HCT116 (cell line): Measurements from ENCODE around the gene C11orf87. TPM values are rescaled to one million over a fixed set of nuclear protein-coding genes. Genes with fewer than 3 reads are reported as not detected.

Experiments
- ATAC-seq: fragments of 200-7000 bp; cut with Tn5 transposase; 2 replicates; pipeline ENCODE4 v1.9.1; 2020; ENCODE audit warnings: mild to moderate bottlenecking, moderate library complexity
- BruUV-seq: library from RNA; stranded (reverse); fragments of 400-500 nt; replicated peaks from 2 replicates; lab custom pipeline; 2021; lab: Mats Ljungman, UMichigan
- CTCF ChIA-PET: fragments of 300-600 bp; sonication (Branson Sonifier 250); formaldehyde crosslinking; loops from one replicate; lab custom pipeline; 2021; ENCODE audit warnings: antibody characterized with exemption; lab: Charles Lee
- POLR2A ChIA-PET: fragments of 300-600, 350-600 bp; sonication (Branson Sonifier 250); formaldehyde crosslinking; loops from one replicate; lab custom pipeline; 2021; ENCODE audit warnings: antibody characterized with exemption; lab: Charles Lee
- RAD21 ChIA-PET, 2 experiments: fragments of 300-600 bp; sonication (Branson Sonifier 250); formaldehyde crosslinking; loops; one replicate each; lab custom pipeline; 2023; ENCODE audit warnings: low total read pairs in 2 of 2; ENCODE audit not compliant: uncharacterized antibody in 2 of 2, unreplicated experiment in 2 of 2, low non-redundant PET in 1 of 2; lab: Charles Lee
- DNase-seq: peaks from one replicate; pipeline ENCODE4 v3.0.0-alpha.2; 2010; ENCODE audit warnings: low read depth, low spot score
- H2AFZ ChIP-seq: fragments of 200-600 bp; shearing (Covaris generic), sonication (generic); 2 replicates; pipeline ENCODE4 v1.6.1; 2017; ENCODE audit warnings: low read depth, mixed run types, mixed read lengths, antibody characterized with exemption, low read length; ENCODE audit not compliant: poor library complexity, severe bottlenecking
- H3K27ac ChIP-seq: 2 replicates; pipeline ENCODE4 v1.5.1; 2012; ENCODE audit warnings: low read depth, low read length
- H3K27me3 ChIP-seq: fragments of 200-600 bp; sonication (generic); 2 replicates; pipeline ENCODE4 v1.6.1; 2016; ENCODE audit warnings: mixed run types, low read length, mixed read lengths; ENCODE audit not compliant: insufficient read depth
- H3K36me3 ChIP-seq, 2 experiments: fragments of 200-500 bp in 1 of 2; fragments of 200-600 bp in 1 of 2; sonication (Bioruptor generic) in 1 of 2; sonication (generic) in 1 of 2; 2 replicates each; pipeline versions ENCODE4 v1.5.1 to v1.6.1; 2014 to 2016; ENCODE audit warnings: low read length in 2 of 2, inconsistent platforms in 1 of 2, mixed read lengths in 1 of 2, mixed run types in 1 of 2; ENCODE audit not compliant: insufficient read depth in 2 of 2, control insufficient read depth in 1 of 2
- H3K4me1 ChIP-seq, 2 experiments: fragments of 200-600 bp in 1 of 2; sonication (generic) in 1 of 2; 2 replicates each; pipeline versions ENCODE4 v1.5.1 to v1.6.1; 2012 to 2017; ENCODE audit warnings: low read length in 2 of 2, inconsistent platforms in 1 of 2, mild to moderate bottlenecking in 1 of 2, mixed read lengths in 1 of 2, mixed run types in 1 of 2, moderate library complexity in 1 of 2; ENCODE audit not compliant: insufficient read depth in 2 of 2, control insufficient read depth in 1 of 2
- H3K4me2 ChIP-seq: fragments of 200-600 bp; sonication (generic); 2 replicates; pipeline ENCODE4 v1.6.1; 2017; ENCODE audit warnings: mixed run types, low read length, mixed read lengths
- H3K4me3 ChIP-seq, 2 experiments: fragments of 200-600 bp in 1 of 2; sonication (generic) in 1 of 2; replicated peaks in 1 of 2; 2 replicates each; pipeline ENCODE4 v1.5.1; 2011 to 2016; ENCODE audit warnings: low read length in 2 of 2, control low read depth in 1 of 2, low read depth in 1 of 2, mild to moderate bottlenecking in 1 of 2, mixed read lengths in 1 of 2, mixed run types in 1 of 2
- H3K79me2 ChIP-seq: fragments of 200-600 bp; sonication (generic); 2 replicates; pipeline ENCODE4 v1.6.1; 2017; ENCODE audit warnings: mild to moderate bottlenecking, mixed run types, low read length, moderate library complexity, mixed read lengths; ENCODE audit not compliant: insufficient read depth
- H3K9ac ChIP-seq: fragments of 200-600 bp; sonication (generic); 2 replicates; pipeline ENCODE4 v1.6.1; 2016; ENCODE audit warnings: low read length, mixed read lengths
- H3K9me2 ChIP-seq: fragments of 200-600 bp; sonication (generic), shearing (Covaris generic); 2 replicates; pipeline ENCODE4 v1.6.1; 2017; ENCODE audit warnings: mixed run types, mild to moderate bottlenecking, moderate library complexity; ENCODE audit not compliant: insufficient read depth
- H3K9me3 ChIP-seq, 2 experiments: fragments of 200-500 bp in 1 of 2; fragments of 200-600 bp in 1 of 2; sonication (Bioruptor generic) in 1 of 2; sonication (generic) in 1 of 2; 2 replicates each; pipeline ENCODE4 v1.6.1; 2014 to 2017; ENCODE audit warnings: low read length in 2 of 2, mixed read lengths in 2 of 2, inconsistent platforms in 1 of 2, low read depth in 1 of 2, mild to moderate bottlenecking in 1 of 2, mixed run types in 1 of 2, moderate library complexity in 1 of 2; ENCODE audit not compliant: control insufficient read depth in 1 of 2, insufficient read depth in 1 of 2
- H4K20me1 ChIP-seq: fragments of 200-600 bp; sonication (generic), shearing (Covaris generic); 2 replicates; pipeline ENCODE4 v1.6.1; 2017; ENCODE audit warnings: mixed run types, mild to moderate bottlenecking, moderate library complexity; ENCODE audit not compliant: insufficient read depth
- MAX ChIP-seq: IDR thresholded peaks from 2 replicates; pipeline ENCODE4 v1.6.1; 2012
- RAD21 ChIP-seq: IDR thresholded peaks from 2 replicates; pipeline ENCODE4 v1.6.1; 2012; ENCODE audit warnings: low read depth, mild to moderate bottlenecking
- SP1 ChIP-seq: IDR thresholded peaks from 2 replicates; pipeline ENCODE4 v1.6.1; 2012; ENCODE audit warnings: low read depth
- TCF7L2 ChIP-seq: IDR thresholded peaks from 2 replicates; pipeline ENCODE4 v1.7.0; 2011; ENCODE audit warnings: borderline replicate concordance, inconsistent platforms; ENCODE audit not compliant: insufficient read depth, insufficient read length; ENCODE audit errors: extremely low read depth
- intact Hi-C: fragments of 100-400 bp; cut with micrococcal nuclease; formaldehyde crosslinking; loops from 2 replicates; pipeline ENCODE4 v1.10.0; 2022
- total RNA-seq: library from RNA; stranded (reverse); gene quantifications from one replicate; pipeline ENCODE4 v1.2.1, GENCODE V29; 2021; ENCODE audit not compliant: unreplicated experiment
- TF ChIP-seq, protein P1 (sequence below): IDR thresholded peaks from 2 replicates; pipeline ENCODE4 v1.6.1; 2012; ENCODE audit warnings: low read depth
- TF ChIP-seq, protein P2 (sequence below), 3 experiments: fragments of 200-600 bp in 1 of 3; sonication (generic) in 1 of 3; IDR thresholded peaks in 2 of 3; conservative IDR thresholded peaks in 1 of 3; 2 replicates each; pipeline ENCODE4 v1.5.1; 2012 to 2017; ENCODE audit warnings: low read depth in 2 of 3, low read length in 2 of 3, antibody characterized with exemption in 1 of 3, borderline replicate concordance in 1 of 3, control low read depth in 1 of 3, mild to moderate bottlenecking in 1 of 3, mixed read lengths in 1 of 3, mixed run types in 1 of 3, moderate library complexity in 1 of 3; ENCODE audit not compliant: insufficient read depth in 1 of 3

C11orf87 gene
- total RNA-seq, 1 experiment from 2014 or later = 0.05 TPM

GRCh38 chr11:109424901-109425300, 2.9 kb downstream of the C11orf87 start:
- H3K9ac ChIP-seq = no peak overlapping the region
- ChIA-PET POLR2A (no interaction called here), CTCF (no interaction called here)
- no peak overlapping the region for H3K27ac ChIP-seq
- H3K9me3 ChIP-seq = no peaks in the 10 kb centered on the region
- no peak for DNase-seq
- BruUV-seq = no TSS peak
- H3K9me2 ChIP-seq = no peaks in the 10 kb centered on the region
- H3K79me2 ChIP-seq = no peaks in the 10 kb centered on the region
- no peak for ATAC-seq
- H3K4me3 ChIP-seq = no peak overlapping the region
- TF ChIP-seq, protein P1, sequence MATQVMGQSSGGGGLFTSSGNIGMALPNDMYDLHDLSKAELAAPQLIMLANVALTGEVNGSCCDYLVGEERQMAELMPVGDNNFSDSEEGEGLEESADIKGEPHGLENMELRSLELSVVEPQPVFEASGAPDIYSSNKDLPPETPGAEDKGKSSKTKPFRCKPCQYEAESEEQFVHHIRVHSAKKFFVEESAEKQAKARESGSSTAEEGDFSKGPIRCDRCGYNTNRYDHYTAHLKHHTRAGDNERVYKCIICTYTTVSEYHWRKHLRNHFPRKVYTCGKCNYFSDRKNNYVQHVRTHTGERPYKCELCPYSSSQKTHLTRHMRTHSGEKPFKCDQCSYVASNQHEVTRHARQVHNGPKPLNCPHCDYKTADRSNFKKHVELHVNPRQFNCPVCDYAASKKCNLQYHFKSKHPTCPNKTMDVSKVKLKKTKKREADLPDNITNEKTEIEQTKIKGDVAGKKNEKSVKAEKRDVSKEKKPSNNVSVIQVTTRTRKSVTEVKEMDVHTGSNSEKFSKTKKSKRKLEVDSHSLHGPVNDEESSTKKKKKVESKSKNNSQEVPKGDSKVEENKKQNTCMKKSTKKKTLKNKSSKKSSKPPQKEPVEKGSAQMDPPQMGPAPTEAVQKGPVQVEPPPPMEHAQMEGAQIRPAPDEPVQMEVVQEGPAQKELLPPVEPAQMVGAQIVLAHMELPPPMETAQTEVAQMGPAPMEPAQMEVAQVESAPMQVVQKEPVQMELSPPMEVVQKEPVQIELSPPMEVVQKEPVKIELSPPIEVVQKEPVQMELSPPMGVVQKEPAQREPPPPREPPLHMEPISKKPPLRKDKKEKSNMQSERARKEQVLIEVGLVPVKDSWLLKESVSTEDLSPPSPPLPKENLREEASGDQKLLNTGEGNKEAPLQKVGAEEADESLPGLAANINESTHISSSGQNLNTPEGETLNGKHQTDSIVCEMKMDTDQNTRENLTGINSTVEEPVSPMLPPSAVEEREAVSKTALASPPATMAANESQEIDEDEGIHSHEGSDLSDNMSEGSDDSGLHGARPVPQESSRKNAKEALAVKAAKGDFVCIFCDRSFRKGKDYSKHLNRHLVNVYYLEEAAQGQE = peak; percentile 92
- no peak for TF ChIP-seq MAX
- TF ChIP-seq TCF7L2 = peak; percentile 90
- TF ChIP-seq, all 23 proteins: peak for 2
- Histone ChIP-seq H3K27me3 (no peaks in the 10 kb centered on the region), H2AFZ (no peak overlapping the region), H3K4me1 (no peaks in the 10 kb centered on the region), H3K36me3 (no peaks in the 10 kb centered on the region), H4K20me1 (no peaks in the 10 kb centered on the region), H3K4me2 (no peak overlapping the region)
- RAD21 ChIA-PET = no interaction called here
- intact Hi-C loops = no loop called here

GRCh38 chr11:109425554-109425953, 3.6 kb downstream of the C11orf87 start:
- ChIA-PET RAD21 (no interaction called here), CTCF (interaction anchor here (1.0 kb wide), 1 partner anchor 514 kb away, joined by 3 read pairs; no protein-coding TSS in a partner anchor), POLR2A (no interaction called here)
- Histone ChIP-seq H3K9ac (no peak overlapping the region), H4K20me1 (no peaks in the 10 kb centered on the region), H3K4me3 (no peak overlapping the region), H3K4me2 (no peak overlapping the region), H2AFZ (no peak overlapping the region), H3K36me3 (no peaks in the 10 kb centered on the region), H3K9me2 (no peaks in the 10 kb centered on the region), H3K27me3 (no peaks in the 10 kb centered on the region), H3K79me2 (no peaks in the 10 kb centered on the region), H3K9me3 (no peaks in the 10 kb centered on the region), H3K4me1 (no peaks in the 10 kb centered on the region), H3K27ac (no peak overlapping the region)
- TF ChIP-seq, protein P2, sequence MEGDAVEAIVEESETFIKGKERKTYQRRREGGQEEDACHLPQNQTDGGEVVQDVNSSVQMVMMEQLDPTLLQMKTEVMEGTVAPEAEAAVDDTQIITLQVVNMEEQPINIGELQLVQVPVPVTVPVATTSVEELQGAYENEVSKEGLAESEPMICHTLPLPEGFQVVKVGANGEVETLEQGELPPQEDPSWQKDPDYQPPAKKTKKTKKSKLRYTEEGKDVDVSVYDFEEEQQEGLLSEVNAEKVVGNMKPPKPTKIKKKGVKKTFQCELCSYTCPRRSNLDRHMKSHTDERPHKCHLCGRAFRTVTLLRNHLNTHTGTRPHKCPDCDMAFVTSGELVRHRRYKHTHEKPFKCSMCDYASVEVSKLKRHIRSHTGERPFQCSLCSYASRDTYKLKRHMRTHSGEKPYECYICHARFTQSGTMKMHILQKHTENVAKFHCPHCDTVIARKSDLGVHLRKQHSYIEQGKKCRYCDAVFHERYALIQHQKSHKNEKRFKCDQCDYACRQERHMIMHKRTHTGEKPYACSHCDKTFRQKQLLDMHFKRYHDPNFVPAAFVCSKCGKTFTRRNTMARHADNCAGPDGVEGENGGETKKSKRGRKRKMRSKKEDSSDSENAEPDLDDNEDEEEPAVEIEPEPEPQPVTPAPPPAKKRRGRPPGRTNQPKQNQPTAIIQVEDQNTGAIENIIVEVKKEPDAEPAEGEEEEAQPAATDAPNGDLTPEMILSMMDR (IDR thresholded peaks at IDR 0.05 in 2 of 3, conservative IDR thresholded peaks at IDR 0.05 in 1 of 3; ENCODE audit: borderline replicate concordance in 1 of 3, insufficient read depth in 1 of 3, low read depth in 2 of 3, low read length in 2 of 3) = peak in 2 of 3 experiments; percentile 20 to 28; a peak in 2 of 6 replicates
- TF ChIP-seq MAX (no peak), RAD21 (peak; percentile 18; the same call in 1 of the 2 replicates), SP1 (no peak)
- intact Hi-C loops = no loop called here
- ATAC-seq (no peak), DNase-seq (no peak)
- no TSS peak for BruUV-seq
